Endothelial cell of umbilical vein (primary cell): ENCODE results near the gene AKAP5. TPM values are rescaled to one million over a fixed set of nuclear protein-coding genes. Genes with fewer than 3 reads are reported as not detected.

Experiments
- BruUV-seq: library from RNA; stranded (reverse); fragments of 400-500 nt; replicated peaks from 2 replicates; lab custom pipeline; 2021; lab: Mats Ljungman, UMichigan
- CTCF ChIA-PET: fragments of 300-600, 350-600 bp; sonication (Branson Sonifier 250); formaldehyde crosslinking; loops from one replicate; lab custom pipeline; 2021; ENCODE audit warnings: antibody characterized with exemption, inconsistent platforms; lab: Charles Lee
- POLR2A ChIA-PET: fragments of 300-600, 350-600 bp; sonication (Branson Sonifier 250); formaldehyde crosslinking; loops from one replicate; lab custom pipeline; 2021; ENCODE audit warnings: antibody characterized with exemption, inconsistent platforms; lab: Charles Lee
- DNase-seq: peaks from one replicate; pipeline ENCODE4 v3.0.0-alpha.2; 2011; ENCODE audit warnings: low read depth, low spot score
- FAIRE-seq: peaks from 2 replicates; lab custom pipeline; 2011; peaks lifted over from hg19 to GRCh38; lab: Jason Lieb, UNC
- H2AFZ ChIP-seq: 2 replicates; pipeline ENCODE4 v1.6.0; 2012; ENCODE audit warnings: low read depth, low read length, control low read depth, inconsistent platforms
- H3K27ac ChIP-seq: 2 replicates; pipeline ENCODE4 v1.5.1; 2011; ENCODE audit warnings: low read depth, mild to moderate bottlenecking, control low read depth, low read length, moderate library complexity; ENCODE audit not compliant: insufficient read depth
- H3K27me3 ChIP-seq, 2 experiments: 2 replicates each; pipeline versions ENCODE4 v1.6.0 to v1.6.1; 2011; ENCODE audit warnings: low read length in 2 of 2, mixed read lengths in 1 of 2; ENCODE audit not compliant: control insufficient read depth in 2 of 2, insufficient read depth in 2 of 2
- H3K36me3 ChIP-seq, 2 experiments: 2 replicates in 1 of 2; 3 replicates in 1 of 2; pipeline ENCODE4 v1.5.1; 2011; ENCODE audit warnings: low read length in 2 of 2, mild to moderate bottlenecking in 1 of 2, moderate library complexity in 1 of 2; ENCODE audit not compliant: control insufficient read depth in 2 of 2, insufficient read depth in 2 of 2; ENCODE audit errors: extremely low read depth in 1 of 2
- H3K4me1 ChIP-seq: 3 replicates; pipeline ENCODE4 v1.5.1; 2011; ENCODE audit warnings: mild to moderate bottlenecking, low read length; ENCODE audit not compliant: control insufficient read depth, insufficient read depth; ENCODE audit errors: extremely low read depth
- H3K4me2 ChIP-seq: 2 replicates; pipeline ENCODE4 v1.6.1; 2011; ENCODE audit warnings: low read length, control low read depth, mixed read lengths; ENCODE audit not compliant: insufficient read depth
- H3K4me3 ChIP-seq, 3 experiments: fragments of 200-600 bp in 1 of 3; sonication (generic), shearing (Covaris generic) in 1 of 3; replicated peaks in 1 of 3; 2 replicates each; pipeline ENCODE4 v1.5.1; 2011 to 2016; ENCODE audit warnings: control low read depth in 3 of 3, low read length in 3 of 3, mild to moderate bottlenecking in 2 of 3, inconsistent platforms in 1 of 3, low read depth in 1 of 3, moderate library complexity in 1 of 3; ENCODE audit not compliant: insufficient read depth in 1 of 3
- H3K79me2 ChIP-seq: 2 replicates; pipeline ENCODE4 v1.6.0; 2012; ENCODE audit warnings: low read length, inconsistent platforms; ENCODE audit not compliant: control insufficient read depth, insufficient read depth
- H3K9ac ChIP-seq: replicated peaks from 2 replicates; pipeline ENCODE3; 2011; ENCODE audit warnings: low read length, control low read depth; ENCODE audit not compliant: insufficient read depth; ENCODE audit errors: extremely low read depth
- H3K9me1 ChIP-seq: replicated peaks from 3 replicates; pipeline ENCODE4 v1.6.0; 2011; ENCODE audit warnings: mild to moderate bottlenecking, low read length; ENCODE audit not compliant: control insufficient read depth, insufficient read depth; ENCODE audit errors: extremely low read depth
- H3K9me3 ChIP-seq: replicated peaks from 2 replicates; pipeline ENCODE4 v1.5.1; 2012; ENCODE audit warnings: low read length, inconsistent platforms; ENCODE audit not compliant: control insufficient read depth, insufficient read depth
- H4K20me1 ChIP-seq: replicated peaks from 2 replicates; pipeline ENCODE3; 2011; ENCODE audit warnings: mild to moderate bottlenecking, low read length; ENCODE audit not compliant: control insufficient read depth, insufficient read depth; ENCODE audit errors: extremely low read depth
- GATA2 ChIP-seq: IDR thresholded peaks from 2 replicates; pipeline ENCODE4 v1.7.0; 2011; ENCODE audit warnings: low read depth, mild to moderate bottlenecking, moderate library complexity, mixed read lengths, low read length; ENCODE audit not compliant: insufficient read length, insufficient read depth
- MAX ChIP-seq: IDR thresholded peaks from 2 replicates; pipeline ENCODE4 v1.6.1; 2011; ENCODE audit not compliant: insufficient read depth, insufficient read length
- POLR2A ChIP-seq: IDR thresholded peaks from 2 replicates; pipeline ENCODE4 v1.6.1; 2012; ENCODE audit warnings: low read depth, mild to moderate bottlenecking, control low read depth, low read length
- dilution Hi-C: fragments of 300-500 bp; cut with MboI; formaldehyde crosslinking; loops from one replicate; pipeline ENCODE4 v1.15.0; 2019; ENCODE audit warnings: low sequenced_read_pairs; ENCODE audit not compliant: extremely low pct_ligation_motif_present
- intact Hi-C: fragments of 100-400 bp; cut with micrococcal nuclease; formaldehyde crosslinking; loops from one replicate; pipeline ENCODE4 v1.10.0; 2022
- polyA plus RNA-seq, 4 experiments: library from polyadenylated mRNA; depleted of rRNA in 3 of 4; stranded (reverse) in 3 of 4; unstranded in 1 of 4; fragments of >200 nt; gene quantifications; 2 replicates each; pipeline versions ENCODE4 v1.2.1 to v1.2.3, GENCODE V29; 2011 to 2012; ENCODE audit warnings: missing spikeins in 1 of 4
- total RNA-seq: library from RNA; stranded (reverse); gene quantifications from 2 replicates; pipeline ENCODE4 v1.2.3, GENCODE V29; 2021

Gene AKAP5
- total and polyA plus RNA-seq, 2 donors (not counting 3 experiments of a cell fraction or from before 2014, with no cell fraction given), result 0.10 to 0.75 TPM

- TSS peak; percentile 7 for BruUV-seq
- H3K79me2 ChIP-seq, result no peaks in the 10 kb centered on the region
These were observed 694 bp downstream of the AKAP5 start for GRCh38 chr14:64465831-64466554.

GRCh38 chr14:64467101-64467500 is 1.8 kb downstream of the AKAP5 start:
- Histone ChIP-seq H3K4me3 (no peak overlapping the region), H3K27me3 (no peaks in the 10 kb centered on the region), H4K20me1 (no peaks in the 10 kb centered on the region), H3K79me2 (no peaks in the 10 kb centered on the region), H3K27ac (no peak overlapping the region), H3K36me3 (no peaks in the 10 kb centered on the region), H3K9me1 (no peaks in the 10 kb centered on the region), H3K4me1 (peaks cover 14% of the 10 kb centered on the region), H3K4me2 (no peak overlapping the region), H3K9ac (no peak overlapping the region), H2AFZ (no peak overlapping the region), H3K9me3 (no peaks in the 10 kb centered on the region)
- intact Hi-C loops, result no loop called here
- CTCF ChIA-PET, result interaction anchor here (0.8 to 4.0 kb wide), 8 partner anchors 9 to 169 kb away, joined by 3 to 32 read pairs (median 8); partner anchors contain the start of gene MTHFD1
- POLR2A ChIA-PET, result no interaction called here
- no peak for TF ChIP-seq GATA2
- no peak for TF ChIP-seq POLR2A
- no peak for DNase-seq
- no peak for FAIRE-seq
- dilution Hi-C loops, result no loop called here
- BruUV-seq, result no TSS peak

More at GRCh38 chr14:64465831-64466554, 694 bp downstream of the AKAP5 start:
- ChIA-PET POLR2A (interaction anchor here (0.6 to 0.7 kb wide), 2 partner anchors 24 to 74 kb away, joined by 3 read pairs; partner anchors contain the start of gene HSPA2), CTCF (interaction anchor here (0.8 to 4.0 kb wide), 15 partner anchors 10 to 170 kb away, joined by 3 to 32 read pairs (median 5); partner anchors contain the start of gene MTHFD1)
- FAIRE-seq, result peak; percentile 80
- DNase-seq, result peak; percentile 45
- Histone ChIP-seq H3K9me3 (no peaks in the 10 kb centered on the region), H3K36me3 (no peaks in the 10 kb centered on the region), H3K27me3 (no peaks in the 10 kb centered on the region), H2AFZ (peak overlapping the region; percentile 80), H4K20me1 (no peaks in the 10 kb centered on the region), H3K4me3 (peak overlapping the region; percentile 70 to 79 (median 76)), H3K4me2 (peak overlapping the region; percentile 97), H3K4me1 (peaks cover 14% of the 10 kb centered on the region), H3K27ac (no peak overlapping the region), H3K9me1 (no peaks in the 10 kb centered on the region), H3K9ac (peak overlapping the region; percentile 39)
- TF ChIP-seq MAX, result no peak
- TF ChIP-seq GATA2, result peak; percentile 86
- intact Hi-C loops, result no loop called here
- dilution Hi-C loops, result no loop called here
